GM19324 (cell line): Measurements from ENCODE around the gene FYN.
A peak's percentile ranks its signal among the peaks of the same experiment; 100 is the strongest.

Source experiments
- ATAC-seq: cut with Tn5 transposase; IDR thresholded peaks from one replicate; pipeline ENCODE4 v1.9.1; 2021; ENCODE audit warnings: mild to moderate bottlenecking, moderate library complexity; ENCODE audit not compliant: unreplicated experiment, low FRiP score

The FYN gene

GRCh38 chr6:111885373-111886027 lies 12.2 kb upstream of the FYN start:
- no peak for ATAC-seq

GRCh38 chr6:111884068-111884467 lies 10.8 kb upstream of the FYN start:
- no peak for ATAC-seq

GRCh38 chr6:111880181-111880888 lies 7.1 kb upstream of the FYN start:
- ATAC-seq: no peak

- ATAC-seq: no peak
These were observed 2.5 kb upstream of the FYN start for GRCh38 chr6:111875741-111876140.

- ATAC-seq: no peak
These were observed 768 bp upstream of the FYN start for GRCh38 chr6:111874025-111874415.

- ATAC-seq: peak; percentile 24
These were observed 663 bp downstream of the FYN start for GRCh38 chr6:111872401-111873177.

- ATAC-seq: no peak
These were observed 1.4 kb downstream of the FYN start for GRCh38 chr6:111871725-111872400.

GRCh38 chr6:111871207-111871606 lies 2.0 kb downstream of the FYN start:
- ATAC-seq: no peak

- no peak for ATAC-seq
These were observed 2.5 kb downstream of the FYN start for GRCh38 chr6:111870742-111871064.

- ATAC-seq: no peak
These were observed 3.1 kb downstream of the FYN start for GRCh38 chr6:111870051-111870741.

- no peak for ATAC-seq
These were observed 6.4 kb downstream of the FYN start for GRCh38 chr6:111866857-111867256.

GRCh38 chr6:111865909-111866546 lies 7.2 kb downstream of the FYN start:
- no peak for ATAC-seq

GRCh38 chr6:111865049-111865585 lies 8.1 kb downstream of the FYN start:
- ATAC-seq: no peak

- ATAC-seq: no peak
These were observed 8.9 kb downstream of the FYN start for GRCh38 chr6:111864138-111865048.

- ATAC-seq: no peak
These were observed 10.5 kb downstream of the FYN start for GRCh38 chr6:111862741-111863140.

GRCh38 chr6:111862314-111862713 lies 10.9 kb downstream of the FYN start:
- no peak for ATAC-seq

- ATAC-seq: no peak
These were observed 11.8 kb downstream of the FYN start for GRCh38 chr6:111861431-111861885.

GRCh38 chr6:111858347-111858746 lies 14.9 kb downstream of the FYN start:
- ATAC-seq: no peak
